GM23338 (cell line): ENCODE measurements around the gene PNPLA7. TPM values are rescaled to one million over a fixed set of nuclear protein-coding genes. Genes with fewer than 3 reads are reported as not detected.
A peak's percentile ranks its signal among the peaks of the same experiment; 100 is the strongest.

Experiments
- ATAC-seq: fragments of 200-7000 bp; cut with Tn5 transposase; 3 replicates; pipeline ENCODE4 v1.9.1; 2020
- DNase-seq: peaks from one replicate; pipeline ENCODE4 v3.0.0-alpha.2; 2015; ENCODE audit warnings: low spot score
- H2AFZ ChIP-seq: fragments of 200-600 bp; sonication (generic); 2 replicates; pipeline ENCODE4 v1.8.0; 2016; ENCODE audit warnings: antibody characterized with exemption, mild to moderate bottlenecking, moderate library complexity
- H3F3A ChIP-seq: fragments of 200-600 bp; sonication (generic); replicated peaks from 2 replicates; pipeline ENCODE4 v1.8.0; 2017; ENCODE audit warnings: antibody characterized with exemption, mixed run types, low read depth
- H3K27ac ChIP-seq: fragments of 200-600 bp; sonication (generic); 2 replicates; pipeline ENCODE4 v1.6.1; 2016; ENCODE audit warnings: low read depth
- H3K27me3 ChIP-seq: fragments of 200-600 bp; sonication (generic); 2 replicates; pipeline ENCODE4 v1.8.0; 2016; ENCODE audit warnings: mild to moderate bottlenecking, mixed run types, moderate library complexity; ENCODE audit not compliant: insufficient read depth
- H3K36me3 ChIP-seq: fragments of 200-600 bp; sonication (generic); 2 replicates; pipeline ENCODE4 v1.8.0; 2016; ENCODE audit warnings: mild to moderate bottlenecking; ENCODE audit not compliant: insufficient read depth
- H3K4me1 ChIP-seq: fragments of 200-600 bp; sonication (generic); 2 replicates; pipeline ENCODE4 v1.8.0; 2016; ENCODE audit warnings: mild to moderate bottlenecking, moderate library complexity; ENCODE audit not compliant: insufficient read depth
- H3K4me2 ChIP-seq: fragments of 200-600 bp; sonication (generic); 2 replicates; pipeline ENCODE4 v1.7.1; 2017; ENCODE audit warnings: mixed run types
- H3K4me3 ChIP-seq: fragments of 200-600 bp; sonication (generic); 2 replicates; pipeline ENCODE4 v1.6.1; 2016; ENCODE audit warnings: mixed run types
- H3K79me2 ChIP-seq: fragments of 200-600 bp; sonication (generic); replicated peaks from 2 replicates; pipeline ENCODE4 v1.8.0; 2017; ENCODE audit warnings: mild to moderate bottlenecking; ENCODE audit not compliant: insufficient read depth
- H3K9me2 ChIP-seq: fragments of 200-600 bp; sonication (generic); 2 replicates; pipeline ENCODE4 v1.8.0; 2017; ENCODE audit not compliant: insufficient read depth
- H4K20me1 ChIP-seq: fragments of 200-600 bp; sonication (generic); replicated peaks from 2 replicates; pipeline ENCODE4 v1.8.0; 2017; ENCODE audit warnings: mild to moderate bottlenecking; ENCODE audit not compliant: insufficient read depth
- H3K27ac Mint-ChIP-seq: 2 replicates; pipeline ENCODE4 v1.8.0; 2020; ENCODE audit warnings: inconsistent platforms, mild to moderate bottlenecking, moderate library complexity, mixed read lengths
- H3K27me3 Mint-ChIP-seq: 3 replicates; pipeline ENCODE4 v1.8.0; 2022; ENCODE audit warnings: low read depth, mild to moderate bottlenecking, moderate library complexity, mixed read lengths, inconsistent platforms; ENCODE audit not compliant: insufficient read depth, poor library complexity
- H3K36me3 Mint-ChIP-seq: 3 replicates; pipeline ENCODE4 v1.8.0; 2021; ENCODE audit warnings: low read depth, mild to moderate bottlenecking, inconsistent platforms, moderate library complexity, mixed read lengths
- H3K4me1 Mint-ChIP-seq: 3 replicates; pipeline ENCODE4 v1.8.0; 2020; ENCODE audit warnings: mild to moderate bottlenecking, inconsistent platforms, mixed read lengths
- H3K4me3 Mint-ChIP-seq: 3 replicates; pipeline ENCODE4 v1.8.0; 2021; ENCODE audit warnings: moderate library complexity, mild to moderate bottlenecking, inconsistent platforms, mixed read lengths
- H3K9me3 Mint-ChIP-seq: 3 replicates; pipeline ENCODE4 v1.8.0; 2020; ENCODE audit warnings: moderate library complexity, mild to moderate bottlenecking, inconsistent platforms, mixed read lengths
- CREB1 ChIP-seq: fragments of 250-450 bp; sonication (Bioruptor Pico); IDR thresholded peaks from 2 replicates; pipeline ENCODE4 v1.5.0; 2020; ENCODE audit warnings: low read depth, mild to moderate bottlenecking, moderate library complexity
- CTCF ChIP-seq, 2 experiments: fragments of 200-600 bp in 1 of 2; sonication (generic) in 1 of 2; conservative IDR thresholded peaks; 2 replicates each; pipeline versions ENCODE4 v1.5.1 to v1.6.1; 2016 to 2017; ENCODE audit warnings: antibody characterized with exemption in 2 of 2, low read depth in 2 of 2, mild to moderate bottlenecking in 2 of 2, moderate library complexity in 1 of 2
- POLR2AphosphoS5 ChIP-seq: IDR thresholded peaks from 2 replicates; pipeline ENCODE4 v1.6.1; 2016; ENCODE audit warnings: antibody characterized with exemption, low read depth
- ZNF114 ChIP-seq: fragments of 250-450 bp; sonication (Bioruptor Pico); IDR thresholded peaks from 2 replicates; pipeline ENCODE4 v1.5.0; 2020; ENCODE audit warnings: mild to moderate bottlenecking, moderate library complexity
- ZNF331 ChIP-seq: fragments of 250-450 bp; sonication (Bioruptor Pico); IDR thresholded peaks from 2 replicates; pipeline ENCODE4 v1.5.0; 2020; ENCODE audit warnings: low read depth, mild to moderate bottlenecking, moderate library complexity
- ZNF462 ChIP-seq: fragments of 250-450 bp; sonication (Bioruptor Pico); IDR thresholded peaks from 2 replicates; pipeline ENCODE4 v1.5.0; 2020; ENCODE audit warnings: mild to moderate bottlenecking, moderate library complexity
- polyA plus RNA-seq: library from polyadenylated mRNA; unstranded; fragments of >200 nt; fragmentation: Nextera tagmentation; extraction: Ambion mirVana; gene quantifications from 2 replicates; pipeline ENCODE4 v1.2.1, GENCODE V29; 2016
- total RNA-seq: library from RNA; depleted of rRNA; stranded (reverse); fragments of >200 nt; shearing (Covaris generic); gene quantifications from 2 replicates; pipeline ENCODE4 v1.2.3, GENCODE V29; 2014
- TF ChIP-seq, protein P1 (sequence below): IDR thresholded peaks from one replicate; pipeline ENCODE4 v1.6.1; 2018; ENCODE audit warnings: antibody characterized with exemption; ENCODE audit not compliant: unreplicated experiment

Gene PNPLA7
- total and polyA plus RNA-seq, 2 experiments from 2014 or later = 0.45 to 0.80 TPM

DNA sequence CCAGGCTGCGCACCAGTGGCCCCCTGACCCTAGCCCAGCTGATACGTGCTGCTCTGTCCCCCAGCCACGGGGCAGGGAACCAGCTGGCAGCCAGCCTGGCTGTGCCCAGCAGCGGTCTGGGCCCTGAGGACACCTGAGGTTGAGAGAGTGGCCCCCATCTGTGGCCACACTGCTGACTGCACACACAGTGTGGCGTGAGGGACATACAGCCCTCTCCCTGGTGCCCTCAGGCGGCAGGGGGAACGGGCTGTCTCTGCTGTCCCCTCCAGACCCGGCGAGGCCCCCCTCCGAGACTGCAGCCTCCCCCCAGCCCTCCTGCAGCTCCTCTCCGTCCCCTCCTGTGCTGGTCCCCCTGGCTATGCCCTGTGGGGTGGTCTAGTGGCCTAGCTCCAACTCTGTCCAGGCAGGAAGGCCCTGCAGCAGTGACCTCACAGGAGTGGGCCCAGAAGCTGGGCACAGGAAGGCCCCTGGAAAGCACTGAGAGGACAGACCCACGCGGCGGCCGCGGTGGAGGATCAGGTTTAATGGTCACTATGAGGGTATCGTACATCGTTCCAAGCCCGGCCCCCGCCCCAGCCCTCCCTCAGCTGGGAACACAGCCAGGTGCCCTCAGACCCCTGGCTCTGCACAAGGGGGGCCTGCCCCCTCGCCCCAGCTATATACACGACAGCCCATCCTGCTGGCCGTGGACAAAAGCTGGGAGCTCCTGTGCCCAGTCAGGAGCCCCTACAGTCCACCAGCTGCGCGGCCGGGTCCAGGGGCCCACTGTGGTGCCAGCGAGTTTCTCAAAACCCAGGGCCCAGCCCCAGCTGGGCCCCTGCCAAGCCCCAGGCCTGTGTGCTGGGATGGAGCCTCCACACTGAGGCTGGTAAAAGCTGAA, 102.2 kb downstream of the PNPLA7 start:
- Histone ChIP-seq H3K4me3 (no peak overlapping the region), H3K36me3 (peaks cover 6% of the 10 kb centered on the region; the same call in 1 of the 2 replicates), H3K79me2 (no peaks in the 10 kb centered on the region), H3K27me3 (no peaks in the 10 kb centered on the region), H3K4me1 (no peaks in the 10 kb centered on the region), H3K4me2 (no peak overlapping the region), H2AFZ (no peak overlapping the region), H3F3A (0 out of 2 replicates have a peak, but pooled peaks cover 4% of the 10 kb centered on the region), H3K27ac (no peak overlapping the region), H4K20me1 (no peaks in the 10 kb centered on the region), H3K9me2 (no peaks in the 10 kb centered on the region)
- TF ChIP-seq, protein P1, sequence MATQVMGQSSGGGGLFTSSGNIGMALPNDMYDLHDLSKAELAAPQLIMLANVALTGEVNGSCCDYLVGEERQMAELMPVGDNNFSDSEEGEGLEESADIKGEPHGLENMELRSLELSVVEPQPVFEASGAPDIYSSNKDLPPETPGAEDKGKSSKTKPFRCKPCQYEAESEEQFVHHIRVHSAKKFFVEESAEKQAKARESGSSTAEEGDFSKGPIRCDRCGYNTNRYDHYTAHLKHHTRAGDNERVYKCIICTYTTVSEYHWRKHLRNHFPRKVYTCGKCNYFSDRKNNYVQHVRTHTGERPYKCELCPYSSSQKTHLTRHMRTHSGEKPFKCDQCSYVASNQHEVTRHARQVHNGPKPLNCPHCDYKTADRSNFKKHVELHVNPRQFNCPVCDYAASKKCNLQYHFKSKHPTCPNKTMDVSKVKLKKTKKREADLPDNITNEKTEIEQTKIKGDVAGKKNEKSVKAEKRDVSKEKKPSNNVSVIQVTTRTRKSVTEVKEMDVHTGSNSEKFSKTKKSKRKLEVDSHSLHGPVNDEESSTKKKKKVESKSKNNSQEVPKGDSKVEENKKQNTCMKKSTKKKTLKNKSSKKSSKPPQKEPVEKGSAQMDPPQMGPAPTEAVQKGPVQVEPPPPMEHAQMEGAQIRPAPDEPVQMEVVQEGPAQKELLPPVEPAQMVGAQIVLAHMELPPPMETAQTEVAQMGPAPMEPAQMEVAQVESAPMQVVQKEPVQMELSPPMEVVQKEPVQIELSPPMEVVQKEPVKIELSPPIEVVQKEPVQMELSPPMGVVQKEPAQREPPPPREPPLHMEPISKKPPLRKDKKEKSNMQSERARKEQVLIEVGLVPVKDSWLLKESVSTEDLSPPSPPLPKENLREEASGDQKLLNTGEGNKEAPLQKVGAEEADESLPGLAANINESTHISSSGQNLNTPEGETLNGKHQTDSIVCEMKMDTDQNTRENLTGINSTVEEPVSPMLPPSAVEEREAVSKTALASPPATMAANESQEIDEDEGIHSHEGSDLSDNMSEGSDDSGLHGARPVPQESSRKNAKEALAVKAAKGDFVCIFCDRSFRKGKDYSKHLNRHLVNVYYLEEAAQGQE = no peak
- TF ChIP-seq POLR2AphosphoS5 (0 out of 2 replicates have a peak, but pooled peaks have one; percentile 15), CTCF (conservative IDR thresholded peaks at IDR 0.05; ENCODE audit: low read depth in 2 of 2) (no peak), ZNF331 (CRISPR knock-in tag) (no peak)
- Mint-ChIP-seq H3K4me1 (peaks cover 3% of the 10 kb centered on the region), H3K4me3 (no peak overlapping the region), H3K27ac (no peak overlapping the region), H3K36me3 (peaks cover 3% of the 10 kb centered on the region; the same call in 1 of the 3 replicates), H3K9me3 (no peaks in the 10 kb centered on the region; the same call in 2 of the 3 replicates), H3K27me3 (peaks cover 4% of the 10 kb centered on the region)
- DNase-seq = no peak
- ATAC-seq = no peak

- H3K4me1 ChIP-seq = peaks cover 3% of the 10 kb centered on the region; the same call in 1 of the 2 replicates
- no peak overlapping the region for H3K4me2 ChIP-seq
- H3K4me1 Mint-ChIP-seq = peaks cover 3% of the 10 kb centered on the region
- peaks cover 3% of the 10 kb centered on the region; the same call in 1 of the 3 replicates for H3K36me3 Mint-ChIP-seq
- H3K79me2 ChIP-seq = no peaks in the 10 kb centered on the region
- H3K36me3 ChIP-seq = no peaks in the 10 kb centered on the region
- no peaks in the 10 kb centered on the region for H3K9me2 ChIP-seq
- H2AFZ ChIP-seq = no peak overlapping the region
- H3F3A ChIP-seq = 0 out of 2 replicates have a peak, but pooled peaks cover 4% of the 10 kb centered on the region
- no peaks in the 10 kb centered on the region; the same call in 2 of the 3 replicates for H3K9me3 Mint-ChIP-seq
- no peaks in the 10 kb centered on the region for H3K27me3 ChIP-seq
- DNase-seq = no peak
- peaks cover 7% of the 10 kb centered on the region for H3K27me3 Mint-ChIP-seq
- no peak overlapping the region; the same call in 2 of the 3 replicates for H3K4me3 Mint-ChIP-seq
- no peak for ATAC-seq
- H4K20me1 ChIP-seq = no peaks in the 10 kb centered on the region
- no peak overlapping the region for H3K27ac Mint-ChIP-seq
- no peak overlapping the region for H3K4me3 ChIP-seq
- no peak overlapping the region for H3K27ac ChIP-seq
- TF ChIP-seq POLR2AphosphoS5 (no peak), CREB1 (CRISPR knock-in tag) (no peak), ZNF114 (CRISPR knock-in tag) (no peak), ZNF462 (no peak)
Measured at GRCh38 chr9:137446851-137447471, 103.2 kb downstream of the PNPLA7 start.
